ENCODE results near the gene PFDN1.

The PFDN1 gene

DNA sequence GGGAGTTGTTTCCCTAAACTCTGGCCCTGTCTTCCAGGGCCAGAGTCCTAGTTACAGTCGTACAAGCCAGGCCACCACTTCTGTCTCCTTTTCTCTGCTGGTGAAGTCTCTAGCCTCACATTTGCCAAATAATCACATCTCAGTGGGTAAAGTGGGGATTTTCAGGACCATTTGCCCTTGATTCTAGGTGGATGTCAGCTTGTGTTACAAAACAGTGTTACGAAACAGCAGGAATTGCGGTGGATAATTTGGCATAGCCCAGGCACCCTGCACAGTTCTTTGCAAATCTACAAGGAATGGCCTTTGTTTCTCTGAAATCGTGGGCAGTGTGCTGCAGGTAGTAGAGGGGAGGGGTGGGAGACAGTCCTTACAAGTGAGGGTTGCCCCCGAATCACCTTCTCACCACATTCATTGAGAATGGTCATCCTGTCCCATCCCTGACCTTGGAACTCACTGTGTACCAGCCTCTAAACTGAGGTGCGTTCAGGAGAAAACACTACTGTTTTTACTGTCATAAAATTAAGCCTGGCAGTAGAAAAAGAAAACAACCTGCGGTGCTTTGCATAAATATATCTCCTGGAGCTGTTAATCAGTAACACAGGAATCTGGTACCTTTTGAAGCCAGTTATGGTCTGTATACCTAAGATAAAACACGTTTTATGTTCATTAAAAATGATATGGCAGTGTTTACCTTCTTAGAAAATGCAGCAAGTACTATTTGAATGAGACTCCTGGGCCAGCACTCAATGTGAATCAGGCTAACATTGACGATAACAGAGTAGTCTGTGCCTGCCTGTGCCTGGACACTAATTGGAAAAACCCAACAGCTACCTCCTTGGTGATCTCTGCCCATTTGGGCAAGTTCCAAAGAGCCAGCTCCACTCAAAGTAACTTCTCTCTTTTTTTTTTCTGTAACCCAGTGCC is 83.6 kb downstream of the PFDN1 start:
- H3K4me2 ChIP-seq (ENCODE audit: low read length), result no peak overlapping the region
- H3K27ac ChIP-seq, result no peak overlapping the region
- H2AFZ ChIP-seq, result no peak overlapping the region
- H3K9me3 ChIP-seq (ENCODE audit: control insufficient read depth, low read length), result no peaks in the 10 kb centered on the region
- no peaks in the 10 kb centered on the region for H3K79me2 ChIP-seq
- H3K4me1 ChIP-seq, result peaks cover 4% of the 10 kb centered on the region
- H3K36me3 ChIP-seq (ENCODE audit: control insufficient read depth, insufficient read depth, low read length), result no peaks in the 10 kb centered on the region
- no peak overlapping the region for H3K9ac ChIP-seq
- TF ChIP-seq, protein P1, sequence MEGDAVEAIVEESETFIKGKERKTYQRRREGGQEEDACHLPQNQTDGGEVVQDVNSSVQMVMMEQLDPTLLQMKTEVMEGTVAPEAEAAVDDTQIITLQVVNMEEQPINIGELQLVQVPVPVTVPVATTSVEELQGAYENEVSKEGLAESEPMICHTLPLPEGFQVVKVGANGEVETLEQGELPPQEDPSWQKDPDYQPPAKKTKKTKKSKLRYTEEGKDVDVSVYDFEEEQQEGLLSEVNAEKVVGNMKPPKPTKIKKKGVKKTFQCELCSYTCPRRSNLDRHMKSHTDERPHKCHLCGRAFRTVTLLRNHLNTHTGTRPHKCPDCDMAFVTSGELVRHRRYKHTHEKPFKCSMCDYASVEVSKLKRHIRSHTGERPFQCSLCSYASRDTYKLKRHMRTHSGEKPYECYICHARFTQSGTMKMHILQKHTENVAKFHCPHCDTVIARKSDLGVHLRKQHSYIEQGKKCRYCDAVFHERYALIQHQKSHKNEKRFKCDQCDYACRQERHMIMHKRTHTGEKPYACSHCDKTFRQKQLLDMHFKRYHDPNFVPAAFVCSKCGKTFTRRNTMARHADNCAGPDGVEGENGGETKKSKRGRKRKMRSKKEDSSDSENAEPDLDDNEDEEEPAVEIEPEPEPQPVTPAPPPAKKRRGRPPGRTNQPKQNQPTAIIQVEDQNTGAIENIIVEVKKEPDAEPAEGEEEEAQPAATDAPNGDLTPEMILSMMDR (IDR thresholded peaks at IDR 0.05), result no peak
- no peaks in the 10 kb centered on the region for H3K27me3 ChIP-seq (ENCODE audit: control insufficient read depth, insufficient read depth, low read length)
- H3K4me3 ChIP-seq (ENCODE audit: low read depth, low read length), result no peak overlapping the region

- Histone ChIP-seq H3K4me2 (ENCODE audit: low read length) (no peak overlapping the region), H3K4me1 (peaks cover 4% of the 10 kb centered on the region), H3K9me3 (ENCODE audit: control insufficient read depth, low read length) (no peaks in the 10 kb centered on the region), H3K9ac (no peak overlapping the region), H3K4me3 (ENCODE audit: low read depth, low read length) (no peak overlapping the region), H3K79me2 (no peaks in the 10 kb centered on the region), H2AFZ (no peak overlapping the region), H3K27ac (no peak overlapping the region), H3K36me3 (ENCODE audit: control insufficient read depth, insufficient read depth, low read length) (no peaks in the 10 kb centered on the region), H3K27me3 (ENCODE audit: control insufficient read depth, insufficient read depth, low read length) (no peaks in the 10 kb centered on the region)
- TF ChIP-seq, protein P1 (IDR thresholded peaks at IDR 0.05), result no peak
Measured at GRCh38 chr5:140217299-140218026, 85.4 kb downstream of the PFDN1 start.

- Histone ChIP-seq H3K27me3 (ENCODE audit: control insufficient read depth, insufficient read depth, low read length) (no peaks in the 10 kb centered on the region), H3K79me2 (peaks cover 2% of the 10 kb centered on the region), H3K4me3 (ENCODE audit: low read depth, low read length) (no peak overlapping the region), H3K9ac (no peak overlapping the region), H3K4me2 (ENCODE audit: low read length) (no peak overlapping the region), H3K4me1 (peaks cover 4% of the 10 kb centered on the region), H3K9me3 (ENCODE audit: control insufficient read depth, low read length) (no peaks in the 10 kb centered on the region), H3K27ac (no peak overlapping the region), H2AFZ (no peak overlapping the region), H3K36me3 (ENCODE audit: control insufficient read depth, insufficient read depth, low read length) (no peaks in the 10 kb centered on the region)
- TF ChIP-seq, protein P1 (IDR thresholded peaks at IDR 0.05), result no peak
Measured at GRCh38 chr5:140216478-140217074, 86.3 kb downstream of the PFDN1 start.

GRCh38 chr5:140215276-140215675 is 87.6 kb downstream of the PFDN1 start:
- Histone ChIP-seq H3K9ac (no peak overlapping the region), H3K36me3 (ENCODE audit: control insufficient read depth, insufficient read depth, low read length) (no peaks in the 10 kb centered on the region), H3K79me2 (peaks cover 2% of the 10 kb centered on the region), H3K4me3 (ENCODE audit: low read depth, low read length) (no peak overlapping the region), H3K27ac (no peak overlapping the region), H3K4me2 (ENCODE audit: low read length) (no peak overlapping the region), H3K4me1 (peaks cover 4% of the 10 kb centered on the region), H2AFZ (no peak overlapping the region), H3K9me3 (ENCODE audit: control insufficient read depth, low read length) (no peaks in the 10 kb centered on the region), H3K27me3 (ENCODE audit: control insufficient read depth, insufficient read depth, low read length) (no peaks in the 10 kb centered on the region)
- TF ChIP-seq, protein P1 (IDR thresholded peaks at IDR 0.05), result no peak

Measured in parathyroid adenoma (tissue), 2 donors.